ENCODE data around the gene SETBP1.

Gene SETBP1

GRCh38 chr18:44733069-44733753 is 52.5 kb downstream of the SETBP1 start:
- no peak for DNase-seq

- DNase-seq, result no peak
Observed at GRCh38 chr18:44733754-44734465, 53.2 kb downstream of the SETBP1 start.

GRCh38 chr18:44735096-44735495 is 54.4 kb downstream of the SETBP1 start:
- DNase-seq, result no peak

GRCh38 chr18:44736664-44737380 is 56.1 kb downstream of the SETBP1 start:
- DNase-seq, result no peak

GRCh38 chr18:44737623-44738022 is 56.9 kb downstream of the SETBP1 start:
- no peak for DNase-seq

GRCh38 chr18:44740000-44740399 is 59.3 kb downstream of the SETBP1 start:
- no peak for DNase-seq

- no peak for DNase-seq
Observed at GRCh38 chr18:44741085-44741484, 60.4 kb downstream of the SETBP1 start.

GRCh38 chr18:44741511-44741910 is 60.8 kb downstream of the SETBP1 start:
- no peak for DNase-seq

- no peak for DNase-seq
Observed at GRCh38 chr18:44742126-44742525, 61.4 kb downstream of the SETBP1 start.

- no peak for DNase-seq
Observed at GRCh38 chr18:44742718-44743311, 62.1 kb downstream of the SETBP1 start.

GRCh38 chr18:44743631-44744030 is 62.9 kb downstream of the SETBP1 start:
- DNase-seq, result no peak

GRCh38 chr18:44744161-44745121 is 63.8 kb downstream of the SETBP1 start:
- no peak for DNase-seq

GRCh38 chr18:44747157-44747556 is 66.5 kb downstream of the SETBP1 start:
- DNase-seq, result no peak

GRCh38 chr18:44748582-44748981 is 67.9 kb downstream of the SETBP1 start:
- no peak for DNase-seq

- no peak for DNase-seq
Observed at GRCh38 chr18:44750774-44751173, 70.1 kb downstream of the SETBP1 start.

GRCh38 chr18:44754567-44754966 is 73.9 kb downstream of the SETBP1 start:
- DNase-seq, result no peak

- no peak for DNase-seq
Observed at GRCh38 chr18:44758861-44759631, 78.4 kb downstream of the SETBP1 start.

GRCh38 chr18:44759925-44760342 is 79.2 kb downstream of the SETBP1 start:
- DNase-seq, result no peak

GRCh38 chr18:44761812-44762211 is 81.1 kb downstream of the SETBP1 start:
- no peak for DNase-seq

GRCh38 chr18:44763327-44763726 is 82.6 kb downstream of the SETBP1 start:
- DNase-seq, result no peak

GRCh38 chr18:44764863-44765262 is 84.2 kb downstream of the SETBP1 start:
- DNase-seq, result no peak

GRCh38 chr18:44765456-44765855 is 84.8 kb downstream of the SETBP1 start:
- no peak for DNase-seq
